ENCODE data around the gene AADACL4. TPM values are rescaled to one million over a fixed set of nuclear protein-coding genes. Genes with fewer than 3 reads are reported as not detected.

Gene AADACL4
- polyA plus RNA-seq, 1 donor from 2014 or later: not detected

- no peak overlapping the region for H3K27ac ChIP-seq (ENCODE audit: low read length)
- no peaks in the 10 kb centered on the region for H3F3A ChIP-seq (ENCODE audit: insufficient read depth, low read length, poor library complexity, severe bottlenecking)
- no peaks in the 10 kb centered on the region for H3K36me3 ChIP-seq (ENCODE audit: insufficient read depth, low read length)
- no peak overlapping the region for H3K9ac ChIP-seq (ENCODE audit: low read length)
- TF ChIP-seq CTCF (IDR thresholded peaks at IDR 0.05; ENCODE audit: poor library complexity, severe bottlenecking): no peak
- H3K79me2 ChIP-seq (replicated peaks; ENCODE audit: insufficient read depth, low read length): no peaks in the 10 kb centered on the region
- no peaks in the 10 kb centered on the region for H3K27me3 ChIP-seq (ENCODE audit: insufficient read depth, low read depth, low read length)
- no peaks in the 10 kb centered on the region for H3K9me3 ChIP-seq (ENCODE audit: low read length)
- no peak overlapping the region for H2AFZ ChIP-seq (ENCODE audit: low read depth, low read length)
- no peaks in the 10 kb centered on the region for H4K20me1 ChIP-seq (ENCODE audit: insufficient read depth)
- H3K4me3 ChIP-seq (ENCODE audit: low read length): no peak overlapping the region
- H3K4me2 ChIP-seq (ENCODE audit: low read length): no peak overlapping the region
- H3K9me2 ChIP-seq (ENCODE audit: insufficient read depth, low read length): no peaks in the 10 kb centered on the region
Observed at GRCh38 chr1:12696658-12697057, 52.8 kb downstream of the AADACL4 start.

- Histone ChIP-seq H3K4me2 (ENCODE audit: low read length) (no peak overlapping the region), H2AFZ (ENCODE audit: low read depth, low read length) (no peak overlapping the region), H3K36me3 (ENCODE audit: insufficient read depth, low read length) (no peaks in the 10 kb centered on the region), H3F3A (ENCODE audit: insufficient read depth, low read length, poor library complexity, severe bottlenecking) (no peaks in the 10 kb centered on the region), H3K27me3 (ENCODE audit: insufficient read depth, low read depth, low read length) (no peaks in the 10 kb centered on the region), H4K20me1 (ENCODE audit: insufficient read depth) (no peaks in the 10 kb centered on the region), H3K9me2 (ENCODE audit: insufficient read depth, low read length) (no peaks in the 10 kb centered on the region), H3K9me3 (ENCODE audit: low read length) (no peaks in the 10 kb centered on the region), H3K79me2 (replicated peaks; ENCODE audit: insufficient read depth, low read length) (no peaks in the 10 kb centered on the region), H3K9ac (ENCODE audit: low read length) (no peak overlapping the region), H3K4me3 (ENCODE audit: low read length) (no peak overlapping the region), H3K27ac (ENCODE audit: low read length) (no peak overlapping the region)
- no peak for TF ChIP-seq POLR2AphosphoS5 (IDR thresholded peaks at IDR 0.05)
- no peak for TF ChIP-seq EZH2 (IDR thresholded peaks at IDR 0.05; ENCODE audit: borderline replicate concordance, insufficient read depth, low read length, poor library complexity, severe bottlenecking)
- no peak for TF ChIP-seq RAD21 (conservative IDR thresholded peaks at IDR 0.05)
- TF ChIP-seq SMC3 (conservative IDR thresholded peaks at IDR 0.05; ENCODE audit: poor library complexity): no peak
- TF ChIP-seq TAF1 (IDR thresholded peaks at IDR 0.05; ENCODE audit: low read depth): no peak
- TF ChIP-seq REST (IDR thresholded peaks at IDR 0.05; ENCODE audit: borderline replicate concordance): no peak
- TF ChIP-seq EP300 (conservative IDR thresholded peaks at IDR 0.05; ENCODE audit: poor library complexity, severe bottlenecking): no peak
- no peak for TF ChIP-seq MXI1 (conservative IDR thresholded peaks at IDR 0.05; ENCODE audit: poor library complexity, severe bottlenecking)
- TF ChIP-seq CTCF (IDR thresholded peaks at IDR 0.05; ENCODE audit: poor library complexity, severe bottlenecking): no peak
Observed at GRCh38 chr1:12697397-12697796, 53.5 kb downstream of the AADACL4 start.
